GM12878 (cell line): ENCODE results near the gene BRD3. TPM values are rescaled to one million over a fixed set of nuclear protein-coding genes. Genes with fewer than 3 reads are reported as not detected.
A peak's percentile ranks its signal among the peaks of the same experiment; 100 is the strongest.

Experiments
- BMI1 ChIP-seq: fragments of 450-650 bp; IDR thresholded peaks from 2 replicates; pipeline ENCODE4 v1.6.1; 2016; ENCODE audit warnings: mild to moderate bottlenecking, moderate library complexity, borderline replicate concordance
- BRCA1 ChIP-seq: IDR thresholded peaks from 2 replicates; pipeline ENCODE4 v1.6.1; 2011; ENCODE audit warnings: low read depth, low read length, improper control_type of control experiment
- CBX3 ChIP-seq: fragments of 200-600 bp; sonication (generic); IDR thresholded peaks from 2 replicates; pipeline ENCODE4 v1.6.1; 2016; ENCODE audit warnings: low read depth, borderline replicate concordance
- CEBPB ChIP-seq, 2 experiments: fragments of 150-350 bp in 1 of 2; IDR thresholded peaks; 2 replicates each; pipeline ENCODE4 v1.6.1; 2012 to 2014; ENCODE audit warnings: low read depth in 2 of 2, low read length in 2 of 2, borderline replicate concordance in 1 of 2, inconsistent platforms in 1 of 2
- CHD2 ChIP-seq: IDR thresholded peaks from 2 replicates; pipeline ENCODE4 v1.6.1; 2011; ENCODE audit warnings: low read depth, low read length, improper control_type of control experiment, borderline replicate concordance
- DPF2 ChIP-seq: fragments of 450-650 bp; IDR thresholded peaks from 2 replicates; pipeline ENCODE4 v1.6.1; 2017; ENCODE audit warnings: mild to moderate bottlenecking
- EED ChIP-seq: sonication (generic); IDR thresholded peaks from 2 replicates; pipeline ENCODE4 v1.6.1; 2016; ENCODE audit warnings: antibody characterized with exemption, low read depth
- EGR1 ChIP-seq, 2 experiments: IDR thresholded peaks; 1 replicate in 1 of 2; 2 replicates in 1 of 2; pipeline ENCODE4 v1.6.1; 2011 to 2012; ENCODE audit warnings: low read depth in 2 of 2, low read length in 2 of 2, borderline replicate concordance in 1 of 2, mild to moderate bottlenecking in 1 of 2, moderate library complexity in 1 of 2
- HDAC6 ChIP-seq: fragments of 200-600 bp; sonication (generic); IDR thresholded peaks from one replicate; pipeline ENCODE4 v1.8.0; 2017; ENCODE audit warnings: antibody characterized with exemption; ENCODE audit not compliant: unreplicated experiment
- IKZF2 ChIP-seq, 2 experiments: fragments of 450-650 bp; IDR thresholded peaks; 2 replicates each; pipeline ENCODE4 v1.6.1; 2017; ENCODE audit warnings: mild to moderate bottlenecking in 2 of 2, moderate library complexity in 2 of 2
- KAT2A ChIP-seq: conservative IDR thresholded peaks from 2 replicates; pipeline ENCODE4 v1.6.1; 2011; ENCODE audit warnings: low read depth, low read length; ENCODE audit not compliant: control insufficient read depth
- KDM1A ChIP-seq: fragments of 200-600 bp; sonication (generic); IDR thresholded peaks from 2 replicates; pipeline ENCODE4 v1.6.1; 2016; ENCODE audit warnings: borderline replicate concordance
- MEF2B ChIP-seq: fragments of 450-650 bp; IDR thresholded peaks from 2 replicates; pipeline ENCODE4 v1.6.1; 2018; ENCODE audit warnings: mild to moderate bottlenecking, moderate library complexity; ENCODE audit not compliant: partially characterized antibody, poor library complexity, severe bottlenecking
- NR2C1 ChIP-seq: fragments of 450-650 bp; IDR thresholded peaks from 2 replicates; pipeline ENCODE4 v1.6.1; 2017; ENCODE audit warnings: antibody characterized with exemption, mild to moderate bottlenecking, moderate library complexity
- NR2C2 ChIP-seq: IDR thresholded peaks from 2 replicates; pipeline ENCODE4 v1.6.1; 2011; ENCODE audit warnings: borderline replicate concordance, low read depth; ENCODE audit not compliant: control insufficient read depth, insufficient read length
- PAX5 ChIP-seq: IDR thresholded peaks from 2 replicates; pipeline ENCODE4 v1.6.1; 2011; ENCODE audit warnings: low read depth, low read length, borderline replicate concordance
- SIX5 ChIP-seq: IDR thresholded peaks from 2 replicates; pipeline ENCODE4 v1.6.1; 2011; ENCODE audit warnings: mild to moderate bottlenecking, low read depth, low read length, moderate library complexity; ENCODE audit not compliant: severe bottlenecking
- STAT1 ChIP-seq: fragments of 450-650 bp; conservative IDR thresholded peaks from 2 replicates; pipeline ENCODE4 v1.6.1; 2014; ENCODE audit warnings: antibody characterized with exemption, mild to moderate bottlenecking
- YY1 ChIP-seq: IDR thresholded peaks from 2 replicates; pipeline ENCODE4 v1.6.1; 2011; ENCODE audit warnings: low read depth, mild to moderate bottlenecking, low read length
- ZNF207 ChIP-seq: fragments of 450-650 bp; IDR thresholded peaks from 2 replicates; pipeline ENCODE4 v1.6.1; 2014; ENCODE audit warnings: antibody characterized with exemption, mild to moderate bottlenecking, borderline replicate concordance
- ZNF274 ChIP-seq: IDR thresholded peaks from one replicate; pipeline ENCODE4 v1.8.0; 2011; ENCODE audit not compliant: insufficient read length, insufficient read depth
- polyA plus RNA-seq, 11 experiments: library from polyadenylated mRNA; depleted of rRNA in 4 of 11; unstranded in 6 of 11; stranded (reverse) in 5 of 11; fragments of >200 nt; fragmentation: Nextera tagmentation in 4 of 11; fragmentation: Illumina TruSeq in 1 of 11; extraction: Ambion mirVana in 4 of 11; extraction: Trizol in 1 of 11; gene quantifications; 1 replicate in 1 of 11; 2 replicates in 10 of 11; pipeline versions ENCODE4 v1.2.1 to v1.2.3, GENCODE V29; 2011 to 2016; ENCODE audit warnings: inconsistent platforms in 2 of 11, missing spikeins in 2 of 11, low read depth in 1 of 11
- total RNA-seq, 4 experiments: library from RNA; depleted of rRNA in 3 of 4; stranded (reverse); fragments of >200 nt in 3 of 4; fragmentation: Illumina TruSeq in 1 of 4; extraction: Trizol in 1 of 4; gene quantifications; 2 replicates each; pipeline versions ENCODE4 v1.2.1 to v1.2.3, GENCODE V29; 2013 to 2021
- TF ChIP-seq, protein P1 (sequence below): fragments of 450-650 bp; IDR thresholded peaks from 2 replicates; pipeline ENCODE4 v1.6.1; 2018; ENCODE audit warnings: mild to moderate bottlenecking, low read depth, moderate library complexity; ENCODE audit not compliant: partially characterized antibody
- TF ChIP-seq, protein P2 (sequence below): fragments of 450-650 bp; formaldehyde crosslinking; IDR thresholded peaks from 2 replicates; pipeline ENCODE4 v1.4.0; 2020; ENCODE audit warnings: mild to moderate bottlenecking, moderate library complexity
- TF ChIP-seq, protein P3 (sequence below): fragments of 450-650 bp; IDR thresholded peaks from 2 replicates; pipeline ENCODE4 v1.6.1; 2014; ENCODE audit warnings: mild to moderate bottlenecking

Gene BRD3
- total and polyA plus RNA-seq, 10 of the 15 experiments (the other 5 are each of a cell fraction or from before 2014, with no cell fraction given): 0.53 to 20.8 (median 4.8) TPM

DNA sequence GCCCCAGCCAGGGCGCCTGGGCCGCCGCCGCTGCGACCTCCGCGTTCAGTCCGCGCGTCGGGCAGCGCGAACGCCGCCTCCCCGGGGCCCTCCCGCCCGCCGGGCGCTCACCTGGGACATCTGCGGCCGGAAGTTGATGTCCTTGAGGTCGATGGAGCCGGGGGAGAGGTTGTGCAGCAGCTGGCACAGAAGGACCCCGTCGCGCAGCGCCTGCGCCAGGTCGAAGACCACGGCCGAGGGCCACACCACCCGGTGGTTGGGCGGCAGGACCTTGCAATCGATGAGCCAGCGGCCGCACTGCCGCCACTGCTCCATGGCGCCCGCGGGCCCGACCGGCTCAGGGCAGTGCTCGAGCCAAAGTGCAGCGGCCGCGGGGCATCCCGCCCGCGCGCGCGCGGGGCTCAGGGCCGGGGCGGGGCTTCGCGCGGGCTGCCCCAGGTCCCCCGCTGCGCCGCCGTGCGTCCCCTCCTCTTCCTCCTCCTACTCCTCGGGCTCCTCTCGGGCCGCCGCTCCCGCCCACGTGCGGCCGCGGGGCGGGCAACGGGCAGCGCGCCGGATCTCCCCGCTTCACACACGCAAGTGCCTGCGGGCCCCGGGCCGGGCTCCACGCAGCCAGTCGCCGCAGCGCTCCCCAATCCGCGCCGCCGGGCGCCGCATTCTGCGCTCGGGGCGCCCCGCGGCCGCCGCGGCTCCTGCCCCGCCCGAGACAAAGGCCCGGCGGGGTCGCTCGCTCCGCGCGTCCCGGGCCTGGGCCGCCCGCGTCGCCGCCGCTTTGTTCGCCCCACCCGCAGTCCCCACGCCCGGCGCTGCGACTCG, 75.7 kb downstream of the BRD3 start, which contains the start of gene VAV2 (continued):
- TF ChIP-seq, protein P1, sequence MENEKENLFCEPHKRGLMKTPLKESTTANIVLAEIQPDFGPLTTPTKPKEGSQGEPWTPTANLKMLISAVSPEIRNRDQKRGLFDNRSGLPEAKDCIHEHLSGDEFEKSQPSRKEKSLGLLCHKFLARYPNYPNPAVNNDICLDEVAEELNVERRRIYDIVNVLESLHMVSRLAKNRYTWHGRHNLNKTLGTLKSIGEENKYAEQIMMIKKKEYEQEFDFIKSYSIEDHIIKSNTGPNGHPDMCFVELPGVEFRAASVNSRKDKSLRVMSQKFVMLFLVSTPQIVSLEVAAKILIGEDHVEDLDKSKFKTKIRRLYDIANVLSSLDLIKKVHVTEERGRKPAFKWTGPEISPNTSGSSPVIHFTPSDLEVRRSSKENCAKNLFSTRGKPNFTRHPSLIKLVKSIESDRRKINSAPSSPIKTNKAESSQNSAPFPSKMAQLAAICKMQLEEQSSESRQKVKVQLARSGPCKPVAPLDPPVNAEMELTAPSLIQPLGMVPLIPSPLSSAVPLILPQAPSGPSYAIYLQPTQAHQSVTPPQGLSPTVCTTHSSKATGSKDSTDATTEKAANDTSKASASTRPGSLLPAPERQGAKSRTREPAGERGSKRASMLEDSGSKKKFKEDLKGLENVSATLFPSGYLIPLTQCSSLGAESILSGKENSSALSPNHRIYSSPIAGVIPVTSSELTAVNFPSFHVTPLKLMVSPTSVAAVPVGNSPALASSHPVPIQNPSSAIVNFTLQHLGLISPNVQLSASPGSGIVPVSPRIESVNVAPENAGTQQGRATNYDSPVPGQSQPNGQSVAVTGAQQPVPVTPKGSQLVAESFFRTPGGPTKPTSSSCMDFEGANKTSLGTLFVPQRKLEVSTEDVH: no peak
- no peak for TF ChIP-seq KDM1A
- TF ChIP-seq KAT2A: no peak
- TF ChIP-seq, protein P2, sequence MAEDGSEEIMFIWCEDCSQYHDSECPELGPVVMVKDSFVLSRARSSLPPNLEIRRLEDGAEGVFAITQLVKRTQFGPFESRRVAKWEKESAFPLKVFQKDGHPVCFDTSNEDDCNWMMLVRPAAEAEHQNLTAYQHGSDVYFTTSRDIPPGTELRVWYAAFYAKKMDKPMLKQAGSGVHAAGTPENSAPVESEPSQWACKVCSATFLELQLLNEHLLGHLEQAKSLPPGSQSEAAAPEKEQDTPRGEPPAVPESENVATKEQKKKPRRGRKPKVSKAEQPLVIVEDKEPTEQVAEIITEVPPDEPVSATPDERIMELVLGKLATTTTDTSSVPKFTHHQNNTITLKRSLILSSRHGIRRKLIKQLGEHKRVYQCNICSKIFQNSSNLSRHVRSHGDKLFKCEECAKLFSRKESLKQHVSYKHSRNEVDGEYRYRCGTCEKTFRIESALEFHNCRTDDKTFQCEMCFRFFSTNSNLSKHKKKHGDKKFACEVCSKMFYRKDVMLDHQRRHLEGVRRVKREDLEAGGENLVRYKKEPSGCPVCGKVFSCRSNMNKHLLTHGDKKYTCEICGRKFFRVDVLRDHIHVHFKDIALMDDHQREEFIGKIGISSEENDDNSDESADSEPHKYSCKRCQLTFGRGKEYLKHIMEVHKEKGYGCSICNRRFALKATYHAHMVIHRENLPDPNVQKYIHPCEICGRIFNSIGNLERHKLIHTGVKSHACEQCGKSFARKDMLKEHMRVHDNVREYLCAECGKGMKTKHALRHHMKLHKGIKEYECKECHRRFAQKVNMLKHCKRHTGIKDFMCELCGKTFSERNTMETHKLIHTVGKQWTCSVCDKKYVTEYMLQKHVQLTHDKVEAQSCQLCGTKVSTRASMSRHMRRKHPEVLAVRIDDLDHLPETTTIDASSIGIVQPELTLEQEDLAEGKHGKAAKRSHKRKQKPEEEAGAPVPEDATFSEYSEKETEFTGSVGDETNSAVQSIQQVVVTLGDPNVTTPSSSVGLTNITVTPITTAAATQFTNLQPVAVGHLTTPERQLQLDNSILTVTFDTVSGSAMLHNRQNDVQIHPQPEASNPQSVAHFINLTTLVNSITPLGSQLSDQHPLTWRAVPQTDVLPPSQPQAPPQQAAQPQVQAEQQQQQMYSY (CRISPR knock-in tag): no peak
- TF ChIP-seq NR2C1: no peak
- TF ChIP-seq ZNF274: no peak
- TF ChIP-seq PAX5: no peak
- no peak for TF ChIP-seq CEBPB (IDR thresholded peaks at IDR 0.05; ENCODE audit: borderline replicate concordance in 1 of 2, low read depth in 2 of 2, low read length in 2 of 2)
- peak in 1 of 2 experiments; percentile 90; a peak in 2 of 3 replicates for TF ChIP-seq EGR1 (IDR thresholded peaks at IDR 0.05; ENCODE audit: borderline replicate concordance in 1 of 2, low read depth in 2 of 2, low read length in 2 of 2)
- TF ChIP-seq MEF2B: no peak
- no peak for TF ChIP-seq STAT1
- no peak for TF ChIP-seq CHD2
- no peak for TF ChIP-seq HDAC6
- no peak for TF ChIP-seq BRCA1
- TF ChIP-seq ZNF207: no peak
- no peak for TF ChIP-seq BMI1
- no peak for TF ChIP-seq EED
- no peak for TF ChIP-seq CBX3
- TF ChIP-seq NR2C2: no peak
- peak; percentile 76 for TF ChIP-seq DPF2
- no peak for TF ChIP-seq SIX5
- peak; percentile 60; the same call in 1 of the 2 replicates for TF ChIP-seq YY1
- no peak for TF ChIP-seq IKZF2 (IDR thresholded peaks at IDR 0.05)
- TF ChIP-seq, protein P3, sequence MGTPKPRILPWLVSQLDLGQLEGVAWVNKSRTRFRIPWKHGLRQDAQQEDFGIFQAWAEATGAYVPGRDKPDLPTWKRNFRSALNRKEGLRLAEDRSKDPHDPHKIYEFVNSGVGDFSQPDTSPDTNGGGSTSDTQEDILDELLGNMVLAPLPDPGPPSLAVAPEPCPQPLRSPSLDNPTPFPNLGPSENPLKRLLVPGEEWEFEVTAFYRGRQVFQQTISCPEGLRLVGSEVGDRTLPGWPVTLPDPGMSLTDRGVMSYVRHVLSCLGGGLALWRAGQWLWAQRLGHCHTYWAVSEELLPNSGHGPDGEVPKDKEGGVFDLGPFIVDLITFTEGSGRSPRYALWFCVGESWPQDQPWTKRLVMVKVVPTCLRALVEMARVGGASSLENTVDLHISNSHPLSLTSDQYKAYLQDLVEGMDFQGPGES: no peak
